Neural progenitor cell (in vitro differentiated cells): ENCODE results near the gene OBSL1.

Experiments used
- EZH2 ChIP-seq: fragments of 200-600 bp; sonication (generic); IDR thresholded peaks from 2 replicates; pipeline ENCODE4 v1.6.1; 2017; ENCODE audit warnings: antibody characterized with exemption, mild to moderate bottlenecking, moderate library complexity
- TF ChIP-seq, protein P1 (sequence below): fragments of 200-600 bp; sonication (generic); IDR thresholded peaks from 2 replicates; pipeline ENCODE4 v1.5.1; 2017; ENCODE audit warnings: antibody characterized with exemption, mild to moderate bottlenecking

DNA sequence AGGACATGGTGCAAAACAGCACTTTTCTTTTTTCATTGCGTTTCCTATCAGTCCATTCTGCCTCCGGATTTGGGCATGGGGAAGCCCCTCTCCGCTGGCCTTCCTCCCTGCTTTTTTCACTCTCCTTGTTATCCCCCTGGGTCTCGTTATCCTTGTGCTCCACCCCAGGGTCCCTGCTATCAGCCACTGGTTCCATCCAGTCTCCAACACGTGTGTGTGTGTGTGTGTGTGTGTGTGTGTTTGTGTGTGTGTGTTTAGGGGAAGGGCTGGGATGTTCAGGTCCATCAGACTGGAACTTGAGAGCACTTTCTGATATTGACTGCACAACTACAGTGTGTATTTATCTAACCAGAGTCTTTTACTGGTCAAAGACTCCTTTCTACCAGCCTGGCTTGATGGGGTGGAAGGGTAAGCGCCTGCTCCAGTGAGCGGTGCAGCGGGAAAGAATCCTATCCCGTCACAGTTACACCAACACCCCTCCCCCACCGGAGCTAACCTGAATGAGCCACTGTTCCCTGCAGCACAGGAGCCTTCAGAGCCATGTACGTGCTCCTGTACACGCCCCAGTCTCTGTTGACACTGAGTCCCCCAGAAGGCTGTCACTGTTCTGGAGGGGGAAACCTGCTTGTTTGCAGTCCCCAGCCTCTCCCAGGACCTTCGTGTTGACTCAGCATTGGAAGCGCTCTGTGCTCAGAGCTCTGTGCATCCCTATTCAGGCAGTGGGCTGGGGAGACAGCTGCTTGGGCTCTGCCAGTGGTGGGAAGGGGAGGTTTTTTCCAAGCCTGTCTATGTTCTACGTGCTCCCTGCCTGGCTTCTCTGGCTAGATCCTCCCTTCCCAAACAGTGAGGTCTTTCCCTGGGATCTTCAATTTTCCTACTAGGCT is 5.4 kb upstream of the OBSL1 start:
- TF ChIP-seq, protein P1, sequence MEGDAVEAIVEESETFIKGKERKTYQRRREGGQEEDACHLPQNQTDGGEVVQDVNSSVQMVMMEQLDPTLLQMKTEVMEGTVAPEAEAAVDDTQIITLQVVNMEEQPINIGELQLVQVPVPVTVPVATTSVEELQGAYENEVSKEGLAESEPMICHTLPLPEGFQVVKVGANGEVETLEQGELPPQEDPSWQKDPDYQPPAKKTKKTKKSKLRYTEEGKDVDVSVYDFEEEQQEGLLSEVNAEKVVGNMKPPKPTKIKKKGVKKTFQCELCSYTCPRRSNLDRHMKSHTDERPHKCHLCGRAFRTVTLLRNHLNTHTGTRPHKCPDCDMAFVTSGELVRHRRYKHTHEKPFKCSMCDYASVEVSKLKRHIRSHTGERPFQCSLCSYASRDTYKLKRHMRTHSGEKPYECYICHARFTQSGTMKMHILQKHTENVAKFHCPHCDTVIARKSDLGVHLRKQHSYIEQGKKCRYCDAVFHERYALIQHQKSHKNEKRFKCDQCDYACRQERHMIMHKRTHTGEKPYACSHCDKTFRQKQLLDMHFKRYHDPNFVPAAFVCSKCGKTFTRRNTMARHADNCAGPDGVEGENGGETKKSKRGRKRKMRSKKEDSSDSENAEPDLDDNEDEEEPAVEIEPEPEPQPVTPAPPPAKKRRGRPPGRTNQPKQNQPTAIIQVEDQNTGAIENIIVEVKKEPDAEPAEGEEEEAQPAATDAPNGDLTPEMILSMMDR, result no peak
- TF ChIP-seq EZH2, result no peak
